Loucy (cell line): ENCODE measurements around the gene ASPHD2.

Source experiments
- CTCF ChIP-seq: fragments of 200-600 bp; sonication (generic); conservative IDR thresholded peaks from 2 replicates; pipeline ENCODE4 v1.5.1; 2014; ENCODE audit warnings: mild to moderate bottlenecking, antibody characterized with exemption, low read length
- EZH2phosphoT487 ChIP-seq: fragments of 200-600 bp; IDR thresholded peaks from 2 replicates; pipeline ENCODE4 v1.6.1; 2018; ENCODE audit warnings: antibody characterized with exemption, mild to moderate bottlenecking, moderate library complexity, borderline replicate concordance

GRCh38 chr22:26484360-26484706 is 55.3 kb downstream of the ASPHD2 start:
- TF ChIP-seq EZH2phosphoT487 (no peak), CTCF (no peak)
